Stimulated activated CD4-positive, alpha-beta T cell treated with anti-CD3 and anti-CD28 coated beads, TNF-alpha, amount 100 ng/mL, for 1 hour (primary cell): Measurements from ENCODE around the gene CEBPE.

Source experiments
- DNase-seq, 3 donors: peaks; one replicate each; pipeline ENCODE4 v3.0.0-alpha.2; 2020; ENCODE audit warnings: low read depth in 3 of 3, low spot score in 1 of 3

The CEBPE gene

DNA sequence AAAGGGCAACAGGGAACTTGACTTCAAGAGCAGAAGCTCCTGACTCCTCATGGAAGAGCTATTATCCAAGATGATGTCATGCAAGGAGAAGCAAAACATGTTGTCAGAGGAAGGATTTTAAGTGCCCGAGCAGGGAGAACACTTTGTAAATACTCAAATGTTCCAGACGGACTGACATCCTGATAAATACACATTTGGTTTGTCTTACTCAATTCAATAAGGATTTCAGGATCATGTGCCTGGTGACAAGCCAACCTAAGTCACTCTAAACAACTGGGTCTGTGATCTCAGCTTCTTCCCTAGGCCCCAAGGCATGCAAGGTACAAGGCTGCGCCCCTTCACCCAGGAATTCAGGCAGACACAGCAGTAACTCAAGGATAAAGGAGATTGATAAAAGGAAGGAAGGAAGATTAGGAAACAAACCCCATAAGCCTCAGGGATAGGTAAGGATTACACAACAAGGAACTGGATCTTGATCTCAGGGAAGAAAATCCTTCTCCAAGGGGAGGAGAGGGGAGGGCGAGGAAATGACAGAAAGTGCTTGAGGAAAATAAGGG, 26.8 kb upstream of the CEBPE start:
- DNase-seq, result no peak

DNA sequence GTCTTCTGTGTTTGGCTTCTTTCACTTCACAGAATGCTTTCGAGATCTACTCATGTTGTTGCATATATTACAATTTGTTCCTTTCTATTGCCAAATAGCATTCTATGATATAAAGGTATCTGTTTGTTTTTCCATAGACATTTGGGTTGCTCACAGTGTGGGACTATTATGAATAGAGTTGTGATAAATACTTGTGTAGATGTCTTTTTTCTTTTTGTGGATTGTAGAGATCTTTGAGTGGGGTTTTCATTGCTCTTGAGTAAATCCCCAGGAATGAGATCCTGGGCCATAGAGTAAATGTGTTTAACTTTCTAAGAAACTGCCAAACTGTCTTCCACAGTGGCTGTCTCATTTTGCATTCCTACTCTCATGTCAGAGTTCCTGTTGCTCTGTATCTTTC, 24.9 kb upstream of the CEBPE start:
- DNase-seq, result no peak

DNA sequence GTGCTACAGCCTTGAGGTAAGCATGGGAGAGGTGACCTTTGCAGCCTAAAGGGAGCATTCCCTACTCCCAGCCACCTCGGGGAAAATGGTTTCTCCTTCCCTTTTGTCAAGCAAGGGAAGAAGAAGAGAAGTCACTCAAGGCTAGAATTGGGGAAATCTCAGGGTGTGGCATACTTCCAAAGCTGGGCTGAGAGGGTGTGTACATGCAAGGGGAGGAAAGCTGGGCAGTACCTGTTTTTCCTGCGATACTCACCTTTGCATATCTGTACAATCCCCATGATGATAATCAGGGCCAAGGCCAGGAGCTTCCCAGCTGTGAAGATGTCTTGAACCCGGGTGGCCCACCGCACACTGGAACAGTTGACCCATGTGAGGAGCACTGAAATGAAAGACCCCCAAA, 23.8 kb upstream of the CEBPE start:
- no peak for DNase-seq

DNA sequence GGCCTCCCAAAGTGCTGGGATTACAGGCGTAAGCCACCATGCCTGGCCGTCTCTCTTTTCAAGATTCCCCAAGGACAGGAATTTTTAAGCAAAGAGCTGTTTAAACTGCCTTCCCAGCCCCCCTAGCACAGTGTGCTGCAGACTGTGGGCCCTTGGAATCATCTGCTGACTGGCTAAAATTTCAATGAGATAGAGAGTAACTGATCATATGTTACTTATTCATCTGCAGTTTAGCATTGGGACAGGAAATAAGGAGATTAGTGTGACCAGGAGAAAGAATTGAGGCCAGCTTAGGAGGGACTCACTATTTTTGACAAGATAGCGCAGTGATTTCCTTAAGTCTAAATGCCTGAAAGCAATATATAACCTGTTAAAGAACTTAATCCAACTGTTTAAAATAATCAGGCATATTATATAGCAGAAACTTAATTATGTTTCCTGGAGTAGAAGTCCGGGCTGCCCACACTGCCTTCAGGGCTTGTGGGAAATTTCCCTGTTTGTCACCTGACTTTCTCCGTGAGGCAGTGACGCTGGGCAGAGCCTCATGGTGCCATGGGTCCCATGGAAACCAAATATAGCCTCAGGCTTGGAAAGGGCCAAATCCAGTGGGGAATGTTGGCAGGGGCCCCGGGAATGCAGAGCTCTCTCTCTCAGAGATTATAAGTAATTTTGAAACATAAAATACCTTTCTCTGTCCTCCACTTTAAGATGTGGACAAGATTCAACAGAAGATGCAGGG, 22.8 kb upstream of the CEBPE start:
- no peak for DNase-seq

DNA sequence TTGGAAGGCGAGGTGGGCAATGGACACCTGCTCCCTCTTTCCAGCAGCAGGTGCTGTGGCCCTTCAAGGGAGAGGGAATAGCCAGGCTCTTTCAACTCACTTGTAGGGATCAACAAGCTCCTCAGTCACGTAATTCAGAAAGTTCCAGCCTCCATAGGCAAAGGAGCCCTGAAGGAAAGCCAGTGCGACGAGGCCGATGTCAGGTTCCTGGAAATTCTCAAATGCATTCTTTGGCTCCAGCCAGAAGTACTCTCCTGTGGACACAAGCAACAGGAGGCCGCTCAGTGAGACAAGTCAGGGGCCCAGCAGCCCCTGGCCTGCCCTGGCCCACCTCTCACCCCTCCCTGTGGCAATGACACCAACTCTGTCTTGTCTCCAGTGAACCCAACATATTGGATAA, 21.3 kb upstream of the CEBPE start:
- no peak for DNase-seq

DNA sequence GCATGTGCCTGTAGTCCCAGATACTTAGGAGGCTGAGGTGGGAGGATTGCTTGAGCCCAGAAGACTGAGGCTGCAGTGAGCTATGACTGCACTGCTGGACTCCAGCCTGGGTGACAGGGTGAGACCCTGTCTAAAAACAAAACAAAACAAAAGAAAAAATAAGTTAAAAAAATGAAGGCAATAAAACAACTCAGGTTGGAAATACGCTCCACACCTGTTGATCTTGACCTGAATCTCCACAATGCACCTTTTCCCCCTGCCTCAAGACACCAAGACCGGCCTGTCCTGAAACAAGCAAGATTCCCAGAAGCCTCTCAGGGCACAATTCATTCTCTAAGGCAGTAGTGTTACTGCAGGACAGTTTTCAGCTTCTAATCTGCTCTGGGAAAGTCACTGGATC, 20.8 kb upstream of the CEBPE start:
- DNase-seq, result no peak

DNA sequence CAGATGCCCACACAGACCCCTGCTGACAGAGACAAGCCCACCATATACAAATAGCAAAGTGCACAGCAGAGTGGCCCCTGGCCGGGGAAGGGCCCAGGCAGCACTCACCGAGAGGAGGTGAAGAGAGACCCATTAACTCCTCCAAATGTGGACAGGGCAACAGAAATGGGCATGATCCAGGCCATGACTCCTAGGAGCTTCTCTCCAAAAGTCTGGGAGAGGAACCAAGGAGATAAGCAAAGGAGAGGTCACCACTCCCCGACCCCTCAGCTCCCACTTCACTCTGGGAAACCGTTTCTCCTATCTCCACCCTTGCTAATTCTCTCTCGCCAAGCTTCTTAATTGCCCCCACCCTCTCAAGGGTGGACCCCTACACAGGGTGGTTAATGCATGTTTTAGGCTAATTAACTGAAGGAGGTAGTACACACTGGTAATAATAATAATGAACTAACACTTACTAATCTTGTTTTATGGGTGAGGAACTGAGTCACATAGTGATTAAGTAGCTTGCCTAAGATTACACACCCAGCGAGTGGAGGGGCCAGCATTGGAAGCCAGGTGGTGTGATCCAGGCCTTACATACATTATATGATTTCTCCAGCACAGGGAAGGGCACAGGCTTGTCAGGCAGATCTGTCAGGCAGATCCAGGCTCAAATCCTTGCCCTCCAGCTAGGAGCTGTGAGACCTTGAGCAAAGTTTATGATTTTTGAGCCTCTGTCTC, 18.9 kb upstream of the CEBPE start:
- no peak for DNase-seq

DNA sequence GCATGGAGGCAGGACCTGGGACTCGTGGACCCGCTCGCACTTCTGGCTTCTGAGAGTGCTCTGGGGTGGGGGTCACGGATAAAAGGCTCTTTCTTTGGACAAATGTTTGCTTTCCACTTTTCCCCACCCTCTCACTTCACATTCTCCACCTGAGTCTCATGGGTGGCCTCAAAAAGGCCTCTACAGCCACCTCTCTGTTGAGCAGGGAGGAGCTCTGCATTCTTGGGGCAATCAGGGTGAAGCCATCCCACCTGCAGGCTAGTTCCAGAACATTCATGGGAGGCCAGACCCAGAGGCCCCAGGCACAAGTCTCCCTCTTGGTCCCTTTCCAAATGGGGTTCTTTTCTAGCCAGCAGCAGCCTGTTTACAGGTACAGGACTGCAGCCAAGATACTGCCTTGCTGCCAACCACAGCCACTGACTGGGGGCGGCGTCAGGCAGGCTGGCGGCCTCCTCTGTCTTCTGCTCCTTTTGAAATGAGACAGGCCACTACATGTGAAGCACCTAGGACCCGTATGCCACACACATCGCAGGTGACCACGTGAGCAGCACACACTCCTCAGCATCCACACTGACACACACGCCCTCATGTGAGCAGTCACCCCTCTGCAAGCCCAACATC, 18.2 kb upstream of the CEBPE start:
- no peak for DNase-seq

DNA sequence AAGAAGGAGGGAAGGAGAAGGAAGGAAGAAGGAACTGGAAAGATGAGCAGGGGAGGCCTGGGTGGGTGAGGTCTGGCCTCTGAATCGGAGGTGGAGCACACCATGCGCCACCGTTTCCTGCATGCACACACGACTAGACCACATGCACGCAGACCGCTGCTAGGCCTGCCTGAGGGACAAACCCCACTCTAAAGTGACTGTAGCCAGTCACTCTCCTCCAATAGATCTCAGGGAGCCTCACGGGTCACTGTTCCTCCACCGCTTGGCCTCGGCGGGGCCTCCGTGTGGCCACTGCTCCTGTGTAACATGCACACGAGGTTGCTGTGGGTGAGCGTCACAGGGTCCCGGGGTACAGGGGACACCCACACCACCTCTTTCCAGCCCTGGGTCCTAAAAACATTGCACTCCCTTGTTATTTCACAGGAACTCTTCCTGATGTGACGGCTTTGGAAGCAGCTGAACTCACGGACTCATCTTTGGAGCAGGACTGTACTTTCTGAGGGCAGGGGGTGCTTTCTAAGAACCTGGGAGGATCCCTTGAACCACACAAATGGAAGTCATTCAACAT, 17.6 kb upstream of the CEBPE start:
- DNase-seq, result no peak

DNA sequence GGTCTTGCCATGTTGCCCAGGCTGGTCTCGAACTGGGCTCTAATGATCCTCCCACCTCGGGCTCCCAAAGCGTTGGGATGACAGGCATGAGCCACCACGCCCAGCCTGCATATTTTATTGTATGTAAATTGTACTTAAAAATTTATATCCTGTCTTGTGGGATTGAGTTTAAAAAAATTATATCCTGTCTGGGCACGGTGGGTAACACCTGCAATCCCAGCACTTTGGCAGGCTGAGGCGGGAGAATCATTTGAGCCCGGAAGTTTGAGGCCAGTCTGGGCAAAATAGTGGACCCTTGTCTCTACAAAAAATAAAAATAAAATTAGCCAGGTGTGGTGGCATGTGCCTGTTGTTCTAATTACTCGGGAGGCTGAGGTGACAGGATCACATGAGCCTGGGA, 13.9 kb upstream of the CEBPE start:
- no peak for DNase-seq

DNA sequence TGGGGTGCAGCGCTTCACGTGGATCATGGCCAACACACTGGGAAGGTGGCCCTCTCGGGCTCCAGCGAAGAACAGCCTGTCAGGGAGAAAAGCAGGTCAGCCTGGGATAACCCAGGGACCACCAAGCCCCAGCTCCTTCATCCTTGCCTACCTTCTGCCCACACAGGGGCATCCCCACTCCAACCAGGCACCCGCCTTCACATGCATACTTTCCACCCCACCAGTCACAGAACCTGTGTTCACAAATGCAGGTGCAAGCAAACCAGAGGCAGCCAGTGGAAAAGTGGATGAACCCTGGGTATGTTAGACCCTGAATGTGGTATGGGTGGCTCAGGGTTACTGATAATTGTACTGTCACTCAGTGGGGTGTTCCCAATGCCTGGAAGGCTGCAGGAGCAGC, 12.4 kb upstream of the CEBPE start:
- DNase-seq, result no peak

DNA sequence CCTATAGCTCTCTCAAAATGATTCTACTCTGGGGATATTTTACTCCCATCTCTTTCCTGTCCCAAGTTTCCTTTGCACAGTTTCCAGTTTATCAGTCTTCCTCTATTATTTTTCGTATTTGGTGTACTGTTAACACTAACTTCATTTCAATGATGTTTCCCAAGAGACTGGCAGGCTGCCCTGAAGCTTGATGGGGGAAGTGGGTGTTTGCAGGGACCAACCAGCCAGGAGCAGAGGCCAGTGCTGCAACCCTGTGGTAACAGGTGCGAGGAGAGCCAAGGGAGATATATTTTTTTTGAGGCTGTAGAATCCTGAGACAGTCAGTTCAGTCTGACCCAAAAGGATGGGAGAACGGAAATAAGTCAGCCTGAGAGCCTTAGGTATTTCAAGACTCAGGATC, 11.8 kb upstream of the CEBPE start:
- DNase-seq, result no peak

DNA sequence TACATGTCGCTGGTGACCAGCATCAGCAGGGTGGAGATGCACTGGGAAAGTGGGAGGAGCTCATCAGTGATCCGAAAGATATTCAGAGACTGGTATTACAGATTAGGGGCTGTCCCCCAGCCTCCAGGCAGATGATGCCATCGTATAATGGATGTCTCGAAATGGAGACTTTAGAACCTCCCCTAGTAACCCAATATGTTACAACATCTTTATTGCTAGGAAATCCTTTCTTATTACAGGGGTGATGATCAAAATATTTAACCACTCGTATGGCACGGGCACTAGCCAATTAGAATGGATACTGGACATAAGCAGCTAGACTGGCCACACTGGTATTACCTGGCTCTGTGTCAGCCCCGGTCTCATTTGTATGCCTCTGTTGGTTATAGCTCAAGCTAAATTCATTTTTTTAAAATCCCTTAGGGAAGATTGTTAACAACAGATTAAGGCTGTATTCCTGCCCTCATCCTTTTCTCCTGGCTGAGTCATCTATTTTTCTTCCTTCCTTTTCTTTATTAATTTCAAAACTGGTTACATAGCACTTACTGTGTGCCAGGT, 10.8 kb upstream of the CEBPE start:
- no peak for DNase-seq

DNA sequence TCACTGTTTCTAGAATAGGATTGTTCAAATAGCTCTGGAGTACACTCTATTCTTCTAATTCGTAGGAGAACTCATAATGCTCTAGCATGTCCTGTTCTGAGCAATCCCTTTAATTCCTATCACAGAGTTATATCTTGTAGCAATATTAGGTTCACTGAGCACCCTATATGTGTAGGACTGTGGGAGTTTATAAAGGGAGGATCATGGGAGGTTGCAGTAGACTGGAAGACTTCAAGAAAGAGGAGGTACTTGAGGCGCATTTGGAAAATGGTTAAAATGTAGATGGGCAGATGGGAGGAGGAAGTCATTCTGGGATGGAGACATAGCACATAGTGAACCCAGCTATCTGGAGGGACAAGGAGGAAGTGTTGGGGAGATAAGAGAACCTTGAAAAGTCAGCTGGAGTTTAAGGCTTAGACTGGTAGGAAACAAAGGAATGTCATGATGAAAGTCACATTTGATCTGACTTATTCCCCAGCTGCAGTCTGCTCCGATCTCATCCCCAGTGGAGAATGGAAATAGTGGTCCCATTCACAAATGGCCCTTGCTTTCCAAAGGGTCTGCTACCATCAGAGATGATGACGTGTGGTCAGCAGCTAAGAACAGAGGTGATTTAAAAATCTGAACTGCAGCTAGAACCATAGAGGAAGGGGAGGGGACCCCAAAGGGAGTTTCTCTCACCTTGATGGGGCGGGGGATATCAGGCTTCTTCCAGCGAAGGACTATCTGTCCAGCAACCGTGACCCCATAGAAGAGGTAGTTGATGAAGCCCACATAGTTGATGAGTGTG, 10.1 kb upstream of the CEBPE start:
- DNase-seq, result no peak

DNA sequence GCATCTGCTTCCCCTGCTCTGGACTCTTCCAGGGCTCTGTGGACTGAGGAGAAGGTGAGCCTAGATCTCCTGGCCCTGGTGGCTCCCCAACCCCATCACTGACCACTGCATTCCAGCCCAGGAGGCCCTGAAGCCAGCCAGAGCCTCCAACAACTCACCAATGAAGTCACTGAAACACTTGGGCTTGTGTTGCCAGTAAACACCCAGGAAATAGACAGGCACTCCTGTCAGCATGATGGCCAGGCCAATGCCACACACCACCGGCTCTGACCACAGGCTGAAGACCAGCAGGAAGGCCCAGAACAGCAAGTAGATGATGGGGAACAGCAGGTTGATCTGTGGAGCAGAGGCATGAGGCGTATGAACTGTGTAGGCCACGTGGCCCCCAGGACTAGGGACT, 8.8 kb upstream of the CEBPE start:
- DNase-seq, result no peak

DNA sequence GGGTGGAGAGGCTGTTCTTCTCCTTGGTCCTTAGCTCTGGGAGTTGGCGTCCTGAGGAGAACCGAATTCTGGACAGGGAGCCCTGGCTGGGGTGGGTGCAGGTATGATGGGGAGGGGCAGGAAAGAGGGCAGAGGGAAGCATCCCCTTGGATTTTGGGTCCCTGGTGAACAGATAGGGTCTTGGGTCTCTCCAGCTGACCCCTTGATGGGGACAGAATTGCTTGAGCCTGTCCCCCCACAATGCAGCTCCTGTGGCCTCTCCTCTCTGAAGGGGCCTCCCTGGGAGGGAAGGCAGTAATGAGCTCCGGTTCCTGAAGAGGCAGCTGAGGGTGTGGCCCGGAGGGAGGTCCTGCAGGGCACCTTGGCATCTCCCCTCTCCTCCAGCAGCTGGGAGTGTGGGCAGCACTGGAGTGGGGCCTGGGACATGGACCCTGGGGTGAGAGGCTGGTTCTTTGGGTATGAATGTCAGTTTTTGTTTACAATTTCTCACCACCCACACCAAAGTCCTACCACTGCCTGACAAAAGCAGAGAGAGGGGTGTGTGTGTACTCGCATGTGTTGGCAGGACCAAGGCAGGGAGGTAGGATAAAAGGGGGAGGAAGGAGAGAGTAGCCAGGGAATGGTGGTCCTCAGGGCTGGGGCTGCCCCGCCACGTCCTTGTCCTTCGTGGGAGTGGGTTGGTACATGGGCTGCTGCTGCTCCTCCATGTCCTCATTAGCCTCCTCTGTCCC, 7.7 kb upstream of the CEBPE start:
- DNase-seq, result no peak

DNA sequence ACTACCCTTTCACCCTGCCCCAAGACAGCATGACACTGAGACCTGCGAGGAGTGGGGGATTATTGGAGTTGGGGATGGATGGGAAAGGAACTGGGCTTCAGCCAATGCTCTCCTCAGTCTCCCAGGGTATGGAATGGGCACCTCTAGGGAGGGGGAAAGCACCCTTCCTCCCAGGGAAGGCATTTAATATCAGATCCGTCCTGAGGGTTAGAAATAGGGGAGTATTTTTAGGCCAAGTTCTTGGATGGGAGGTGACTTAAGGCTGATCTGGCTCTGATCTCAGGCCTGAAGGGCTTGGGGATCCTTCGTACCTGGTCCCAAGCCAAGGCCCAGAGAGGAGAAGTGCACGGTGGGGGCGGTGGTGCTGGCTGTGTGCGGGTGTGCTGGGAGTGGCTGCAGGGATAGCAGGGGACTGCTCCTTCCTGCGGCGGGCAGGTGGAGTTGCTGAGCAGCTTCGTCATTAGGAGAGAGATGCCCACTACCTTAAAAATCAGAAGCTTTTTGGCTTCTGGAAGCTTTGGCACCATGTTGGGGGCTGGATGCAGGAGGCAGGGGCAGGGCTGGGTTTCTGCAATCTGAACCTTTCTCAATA, 7.0 kb upstream of the CEBPE start:
- no peak for DNase-seq

DNA sequence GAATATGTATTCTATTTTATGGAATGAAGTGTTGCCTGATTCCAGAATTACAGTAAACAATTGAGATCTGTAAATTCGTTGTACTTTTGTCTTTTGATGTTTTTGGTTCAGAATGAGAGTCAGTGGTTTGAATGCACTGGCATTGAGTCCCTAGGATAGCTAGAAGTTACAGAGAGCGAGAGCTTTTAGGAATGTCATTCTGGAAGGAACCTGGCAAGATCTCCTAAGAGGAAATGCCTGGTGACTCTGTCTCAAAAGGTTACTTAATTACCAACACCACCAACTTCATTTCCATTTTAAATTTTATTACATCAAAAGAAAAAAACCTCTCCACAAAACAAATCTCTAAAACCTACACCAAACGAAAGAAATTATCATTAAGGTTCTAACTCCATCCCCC, 6.0 kb upstream of the CEBPE start:
- no peak for DNase-seq

DNA sequence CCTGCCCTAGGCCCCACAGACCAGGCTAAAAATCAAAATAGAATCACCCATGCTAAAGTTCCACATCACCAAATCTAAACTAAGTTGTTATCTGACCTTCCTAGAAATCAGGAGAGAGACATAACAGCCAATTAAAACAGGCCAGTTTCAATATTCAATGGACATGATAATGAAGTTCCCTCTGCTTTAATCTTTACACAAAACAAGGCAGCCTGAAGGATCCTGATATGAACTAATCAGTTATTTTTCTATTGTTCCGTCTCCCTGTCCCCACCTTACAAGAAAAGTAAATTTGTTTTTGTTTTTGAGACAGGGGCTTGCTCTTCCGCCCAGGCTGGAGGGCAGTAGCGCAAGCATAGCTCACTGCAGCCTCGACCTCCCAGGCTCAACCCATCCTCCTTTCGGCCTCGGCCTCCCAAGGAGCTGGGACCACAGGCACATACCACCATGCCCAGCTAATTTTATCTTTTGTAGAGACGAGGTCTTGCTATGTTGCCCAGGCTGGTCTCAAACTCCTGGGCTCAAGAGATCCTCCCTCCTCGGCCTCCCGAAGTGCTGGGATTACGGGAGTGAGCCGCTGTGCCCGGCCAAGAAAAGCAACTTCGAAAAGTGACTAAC, 5.4 kb upstream of the CEBPE start:
- DNase-seq, result no peak
